ENCODE data around the gene COL5A3. TPM values are rescaled to one million over a fixed set of nuclear protein-coding genes. Genes with fewer than 3 reads are reported as not detected.

The COL5A3 gene
- total RNA-seq, 4 donors from 2014 or later = 1.2 to 9.1 (median 4.1) TPM

DNA sequence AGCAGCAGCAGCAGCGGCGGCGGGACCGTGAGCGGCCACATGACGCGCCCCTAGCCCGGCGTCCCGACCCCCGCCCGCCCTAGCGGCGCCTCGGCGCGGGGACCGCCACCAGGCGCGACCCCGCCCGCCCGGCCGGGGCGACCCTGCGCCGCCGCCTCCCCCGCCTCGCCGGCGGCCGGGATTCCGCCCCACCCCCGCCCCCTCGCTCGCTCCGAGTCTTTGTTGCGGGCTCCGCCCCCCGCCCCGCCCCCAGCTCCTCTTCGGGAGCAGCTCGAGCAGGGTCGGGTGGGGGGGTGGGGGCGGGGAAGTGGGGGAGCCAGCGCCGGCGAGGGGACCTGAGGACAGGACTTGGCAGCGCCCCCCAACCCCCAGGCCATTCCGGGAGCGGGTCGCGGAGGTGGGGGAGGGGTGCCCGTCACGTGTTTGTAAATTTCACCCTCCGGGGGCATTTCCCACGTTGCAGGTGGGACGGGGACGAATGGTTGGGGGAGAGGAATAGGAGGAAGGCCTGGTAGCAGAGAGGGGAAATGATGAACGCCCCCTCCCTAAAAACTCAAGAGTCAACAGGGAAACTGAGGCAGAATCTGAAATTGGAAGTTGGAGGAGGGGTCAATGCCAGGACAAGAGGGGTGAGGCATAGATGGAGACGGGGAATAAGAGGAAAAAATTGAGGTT, 73.8 kb downstream of the COL5A3 start, which contains the start of gene OLFM2:
Gene OLFM2, minus strand, starts transcription at position 190 of the 675 bp plus-strand sequence. Its CDS starts 149 bp downstream, at position 41.
- Histone ChIP-seq H3K4me3 (peak within 1 kb of the TSS in 3 of 4 donors; percentile 40 to 47 (median 40)), H3K27ac (no peak within 1 kb of the TSS), H3K36me3 (no peaks in the 10 kb centered on the region), H3K27me3 (peaks cover 0 to 18% of the 10 kb centered on the region in 2 donors), H3K9me3 (peaks cover 0 to 3% (median 0%) of the 10 kb centered on the region in 4 donors), H3K4me1 (peaks cover 0 to 16% (median 6%) of the 10 kb centered on the region in 4 donors)
- no peak for DNase-seq
- TF ChIP-seq POLR2A (IDR thresholded peaks at IDR 0.05) = no peak
- TF ChIP-seq, protein P1, sequence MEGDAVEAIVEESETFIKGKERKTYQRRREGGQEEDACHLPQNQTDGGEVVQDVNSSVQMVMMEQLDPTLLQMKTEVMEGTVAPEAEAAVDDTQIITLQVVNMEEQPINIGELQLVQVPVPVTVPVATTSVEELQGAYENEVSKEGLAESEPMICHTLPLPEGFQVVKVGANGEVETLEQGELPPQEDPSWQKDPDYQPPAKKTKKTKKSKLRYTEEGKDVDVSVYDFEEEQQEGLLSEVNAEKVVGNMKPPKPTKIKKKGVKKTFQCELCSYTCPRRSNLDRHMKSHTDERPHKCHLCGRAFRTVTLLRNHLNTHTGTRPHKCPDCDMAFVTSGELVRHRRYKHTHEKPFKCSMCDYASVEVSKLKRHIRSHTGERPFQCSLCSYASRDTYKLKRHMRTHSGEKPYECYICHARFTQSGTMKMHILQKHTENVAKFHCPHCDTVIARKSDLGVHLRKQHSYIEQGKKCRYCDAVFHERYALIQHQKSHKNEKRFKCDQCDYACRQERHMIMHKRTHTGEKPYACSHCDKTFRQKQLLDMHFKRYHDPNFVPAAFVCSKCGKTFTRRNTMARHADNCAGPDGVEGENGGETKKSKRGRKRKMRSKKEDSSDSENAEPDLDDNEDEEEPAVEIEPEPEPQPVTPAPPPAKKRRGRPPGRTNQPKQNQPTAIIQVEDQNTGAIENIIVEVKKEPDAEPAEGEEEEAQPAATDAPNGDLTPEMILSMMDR (IDR thresholded peaks at IDR 0.05) = no peak

DNA sequence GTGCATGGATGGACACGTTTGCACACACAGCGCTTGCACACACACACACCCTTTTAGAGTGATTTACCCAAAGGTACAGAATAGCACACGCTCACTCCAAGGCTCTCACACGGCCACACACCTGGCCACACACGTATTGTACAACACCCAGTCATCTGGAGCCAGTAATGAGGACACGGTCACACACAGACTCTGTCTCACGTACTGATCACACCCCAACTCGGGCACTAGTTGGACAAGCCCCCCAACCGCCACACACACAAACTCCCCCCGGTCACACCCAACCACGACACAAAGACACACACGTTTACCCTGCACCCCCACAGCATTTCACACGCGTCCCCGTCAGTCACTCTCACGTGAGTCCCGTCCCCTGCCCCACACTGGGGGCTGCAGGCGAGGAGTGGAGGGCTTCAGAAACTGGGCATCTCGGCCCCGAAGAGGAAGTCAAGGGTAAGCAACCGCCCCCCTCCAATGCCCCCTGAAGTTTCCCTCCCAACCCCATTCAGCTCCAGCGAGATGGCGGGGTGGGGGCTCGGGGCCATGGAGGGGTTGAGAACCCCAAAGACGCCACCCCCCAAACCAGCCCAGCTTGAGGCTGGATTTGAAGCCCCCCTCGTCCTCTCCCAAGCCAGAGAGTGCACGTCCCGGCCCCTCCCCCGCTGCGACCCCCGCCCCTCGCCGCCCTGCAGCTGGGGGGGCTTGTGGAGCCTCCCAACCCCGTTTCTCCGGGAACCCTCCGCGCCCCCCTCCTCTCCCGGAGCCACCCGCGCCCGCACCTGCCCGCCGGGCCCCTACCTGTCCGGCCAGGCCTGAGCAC, 74.6 kb downstream of the COL5A3 start:
- peaks cover 0 to 18% of the 10 kb centered on the region in 2 donors for H3K27me3 ChIP-seq
- peak overlapping the region in 3 of 4 donors; percentile 40 to 47 (median 40) for H3K4me3 ChIP-seq
- peaks cover 0 to 16% (median 6%) of the 10 kb centered on the region in 4 donors for H3K4me1 ChIP-seq
- H3K9me3 ChIP-seq = peaks cover 0 to 3% (median 0%) of the 10 kb centered on the region in 4 donors
- TF ChIP-seq, protein P1 (IDR thresholded peaks at IDR 0.05) = no peak
- no peak for TF ChIP-seq POLR2A (IDR thresholded peaks at IDR 0.05)
- no peak overlapping the region for H3K27ac ChIP-seq
- H3K36me3 ChIP-seq = no peaks in the 10 kb centered on the region
- no peak for DNase-seq

GRCh38 chr19:9934132-9934950, 76.0 kb downstream of the COL5A3 start:
- Histone ChIP-seq H3K4me1 (peaks cover 0 to 16% (median 6%) of the 10 kb centered on the region in 4 donors), H3K27ac (no peak overlapping the region), H3K27me3 (peaks cover 0 to 18% of the 10 kb centered on the region in 2 donors), H3K36me3 (no peaks in the 10 kb centered on the region), H3K4me3 (no peak overlapping the region), H3K9me3 (peaks cover 0 to 3% (median 0%) of the 10 kb centered on the region in 4 donors)
- peak; percentile 60 to 82 (median 78) for DNase-seq
- no peak for TF ChIP-seq POLR2A (IDR thresholded peaks at IDR 0.05)
- TF ChIP-seq, protein P1 (IDR thresholded peaks at IDR 0.05) = peak; percentile 40 to 88 (median 80)

- no peak overlapping the region for H3K4me3 ChIP-seq
- peaks cover 0 to 16% (median 6%) of the 10 kb centered on the region in 4 donors for H3K4me1 ChIP-seq
- no peak for TF ChIP-seq POLR2A (IDR thresholded peaks at IDR 0.05)
- TF ChIP-seq, protein P1 (IDR thresholded peaks at IDR 0.05) = no peak
- peaks cover 0 to 18% of the 10 kb centered on the region in 2 donors for H3K27me3 ChIP-seq
- no peak overlapping the region for H3K27ac ChIP-seq
- peaks cover 0 to 3% (median 0%) of the 10 kb centered on the region in 4 donors for H3K9me3 ChIP-seq
- no peak for DNase-seq
- H3K36me3 ChIP-seq = no peaks in the 10 kb centered on the region
Observed at GRCh38 chr19:9932835-9933234, 77.5 kb downstream of the COL5A3 start.

- Histone ChIP-seq H3K9me3 (peaks cover 0 to 3% (median 0%) of the 10 kb centered on the region in 4 donors), H3K4me1 (peaks cover 0 to 11% (median 4%) of the 10 kb centered on the region in 4 donors), H3K27ac (no peak overlapping the region), H3K4me3 (no peak overlapping the region), H3K36me3 (no peaks in the 10 kb centered on the region), H3K27me3 (peaks cover 0 to 12% of the 10 kb centered on the region in 2 donors)
- no peak for DNase-seq
- TF ChIP-seq POLR2A (IDR thresholded peaks at IDR 0.05) = no peak
- TF ChIP-seq, protein P1 (IDR thresholded peaks at IDR 0.05) = no peak
Observed at GRCh38 chr19:9931629-9932028, 78.7 kb downstream of the COL5A3 start.

Measured in Peyer's patch (tissue), 4 donors.